Mesendoderm (in vitro differentiated cells): ENCODE data around the gene SCN4A.
A peak's percentile ranks its signal among the peaks of the same experiment; 100 is the strongest.

Experiments
- DNase-seq: peaks from one replicate; pipeline ENCODE4 v3.0.0; 2013
- H2AK5ac ChIP-seq: 2 replicates; pipeline ENCODE4 v1.6.1; 2013; ENCODE audit warnings: low read length, inconsistent platforms
- H2BK120ac ChIP-seq: 2 replicates; pipeline ENCODE4 v1.6.1; 2013; ENCODE audit warnings: low read depth, mild to moderate bottlenecking, low read length, moderate library complexity, mixed read lengths
- H2BK15ac ChIP-seq: replicated peaks from 2 replicates; pipeline ENCODE4 v1.6.1; 2013; ENCODE audit warnings: low read depth, mild to moderate bottlenecking, moderate library complexity
- H2BK5ac ChIP-seq: 2 replicates; pipeline ENCODE4 v1.6.1; 2013; ENCODE audit warnings: low read length, inconsistent platforms
- H3K18ac ChIP-seq: 2 replicates; pipeline ENCODE4 v1.6.1; 2013; ENCODE audit warnings: mild to moderate bottlenecking, low read length, mixed read lengths
- H3K23ac ChIP-seq: one replicate; pipeline ENCODE4 v1.6.1; 2013; ENCODE audit warnings: low read length
- H3K27ac ChIP-seq: 2 replicates; pipeline ENCODE4 v1.5.1; 2013; ENCODE audit warnings: low read depth, mild to moderate bottlenecking, inconsistent platforms, low read length, moderate library complexity
- H3K27me3 ChIP-seq: 2 replicates; pipeline ENCODE4 v1.6.1; 2013; ENCODE audit warnings: low read length, control low read depth, mild to moderate bottlenecking, inconsistent platforms; ENCODE audit not compliant: insufficient read depth, poor library complexity
- H3K36me3 ChIP-seq: 2 replicates; pipeline ENCODE4 v1.6.1; 2013; ENCODE audit warnings: low read length, inconsistent platforms; ENCODE audit not compliant: control insufficient read depth, insufficient read depth
- H3K4ac ChIP-seq: one replicate; pipeline ENCODE4 v1.6.1; 2013; ENCODE audit warnings: low read depth, mild to moderate bottlenecking, low read length, moderate library complexity
- H3K4me1 ChIP-seq: 2 replicates; pipeline ENCODE4 v1.6.1; 2013; ENCODE audit warnings: low read depth, low read length, inconsistent platforms; ENCODE audit not compliant: control insufficient read depth
- H3K4me2 ChIP-seq: 2 replicates; pipeline ENCODE4 v1.6.1; 2013; ENCODE audit warnings: low read length
- H3K4me3 ChIP-seq: 2 replicates; pipeline ENCODE4 v1.5.1; 2013; ENCODE audit warnings: mild to moderate bottlenecking, low read length
- H3K56ac ChIP-seq: one replicate; pipeline ENCODE4 v1.6.1; 2013; ENCODE audit warnings: low read length
- H3K79me1 ChIP-seq: 2 replicates; pipeline ENCODE4 v1.6.1; 2013; ENCODE audit warnings: low read length, inconsistent platforms
- H3K79me2 ChIP-seq: 2 replicates; pipeline ENCODE4 v1.6.1; 2013; ENCODE audit warnings: mild to moderate bottlenecking, low read length; ENCODE audit not compliant: control insufficient read depth, insufficient read depth
- H3K9ac ChIP-seq: 2 replicates; pipeline ENCODE4 v1.6.1; 2013; ENCODE audit warnings: low read length, inconsistent platforms
- H4K5ac ChIP-seq: one replicate; pipeline ENCODE4 v1.6.1; 2013; ENCODE audit warnings: low read length
- H4K8ac ChIP-seq: one replicate; pipeline ENCODE4 v1.6.1; 2013; ENCODE audit warnings: low read depth, mild to moderate bottlenecking, control low read depth, low read length, moderate library complexity
- WGBS: extraction: QIAGEN DNeasy Blood & Tissue Kit; methylation state at CpG from one replicate; pipeline ENCODE4 v1.1.7; 2013; ENCODE audit warnings: low lambda C conversion rate, missing lambda C conversion rate; ENCODE audit not compliant: insufficient coverage; ENCODE audit errors: extremely low coverage; 5-methylcytosine and 5-hydroxymethylcytosine counted together

SCN4A gene

GRCh38 chr17:63947711-63948330, 24.9 kb downstream of the SCN4A start:
- no peak overlapping the region for H2AK5ac ChIP-seq
- H4K8ac ChIP-seq, result no peak overlapping the region
- H4K5ac ChIP-seq, result no peak overlapping the region
- no peaks in the 10 kb centered on the region for H3K4me1 ChIP-seq
- no peaks in the 10 kb centered on the region for H3K27me3 ChIP-seq
- no peak overlapping the region for H2BK120ac ChIP-seq
- WGBS, result no CpG with 5 or more reads among the region's 18 CpGs
- no peaks in the 10 kb centered on the region for H3K79me2 ChIP-seq
- no peak overlapping the region for H3K27ac ChIP-seq
- H3K36me3 ChIP-seq, result no peaks in the 10 kb centered on the region
- no peak overlapping the region for H3K9ac ChIP-seq
- H3K56ac ChIP-seq, result no peak overlapping the region
- DNase-seq, result no peak
- no peak overlapping the region for H3K4ac ChIP-seq
- no peak overlapping the region for H2BK5ac ChIP-seq
- no peak overlapping the region for H2BK15ac ChIP-seq
- no peak overlapping the region for H3K18ac ChIP-seq
- H3K4me3 ChIP-seq, result no peak overlapping the region
- H3K4me2 ChIP-seq, result no peak overlapping the region
- no peak overlapping the region for H3K23ac ChIP-seq
- no peaks in the 10 kb centered on the region for H3K79me1 ChIP-seq

- H2BK15ac ChIP-seq, result no peak overlapping the region
- H3K27me3 ChIP-seq, result no peaks in the 10 kb centered on the region
- no peak overlapping the region for H3K4me3 ChIP-seq
- no peak overlapping the region for H2AK5ac ChIP-seq
- H3K18ac ChIP-seq, result no peak overlapping the region
- no peaks in the 10 kb centered on the region for H3K36me3 ChIP-seq
- no peak overlapping the region for H3K4me2 ChIP-seq
- DNase-seq, result peak; percentile 47
- H2BK5ac ChIP-seq, result no peak overlapping the region
- H3K56ac ChIP-seq, result no peak overlapping the region
- H3K79me1 ChIP-seq, result no peaks in the 10 kb centered on the region
- no peak overlapping the region for H4K5ac ChIP-seq
- no peaks in the 10 kb centered on the region for H3K4me1 ChIP-seq
- no peak overlapping the region for H3K27ac ChIP-seq
- no peak overlapping the region for H4K8ac ChIP-seq
- H3K79me2 ChIP-seq, result no peaks in the 10 kb centered on the region
- no CpG with 5 or more reads among the region's 20 CpGs for WGBS
- H3K23ac ChIP-seq, result no peak overlapping the region
- H3K9ac ChIP-seq, result no peak overlapping the region
- H2BK120ac ChIP-seq, result no peak overlapping the region
- no peak overlapping the region for H3K4ac ChIP-seq
Measured at GRCh38 chr17:63946440-63947363, 26.0 kb downstream of the SCN4A start.

- Histone ChIP-seq H2AK5ac (no peak overlapping the region), H2BK5ac (no peak overlapping the region), H4K5ac (no peak overlapping the region), H3K4me1 (no peaks in the 10 kb centered on the region), H3K4me2 (no peak overlapping the region), H3K79me1 (no peaks in the 10 kb centered on the region), H3K56ac (no peak overlapping the region), H3K4ac (no peak overlapping the region), H3K18ac (no peak overlapping the region), H3K27ac (no peak overlapping the region), H3K27me3 (no peaks in the 10 kb centered on the region), H3K36me3 (no peaks in the 10 kb centered on the region), H3K79me2 (no peaks in the 10 kb centered on the region), H4K8ac (no peak overlapping the region), H3K4me3 (no peak overlapping the region), H3K23ac (no peak overlapping the region), H2BK15ac (no peak overlapping the region), H2BK120ac (no peak overlapping the region), H3K9ac (no peak overlapping the region)
- no CpG with 5 or more reads among the region's 6 CpGs for WGBS
- DNase-seq, result no peak
Measured at GRCh38 chr17:63945784-63946439, 26.8 kb downstream of the SCN4A start.

GRCh38 chr17:63944736-63945499, 27.8 kb downstream of the SCN4A start:
- H3K56ac ChIP-seq, result no peak overlapping the region
- H2BK15ac ChIP-seq, result no peak overlapping the region
- no peak overlapping the region for H4K5ac ChIP-seq
- H3K23ac ChIP-seq, result no peak overlapping the region
- no peaks in the 10 kb centered on the region for H3K36me3 ChIP-seq
- H2AK5ac ChIP-seq, result no peak overlapping the region
- H3K27me3 ChIP-seq, result no peaks in the 10 kb centered on the region
- no peak for DNase-seq
- no peaks in the 10 kb centered on the region for H3K79me1 ChIP-seq
- no peak overlapping the region for H3K9ac ChIP-seq
- no peaks in the 10 kb centered on the region for H3K4me1 ChIP-seq
- no peaks in the 10 kb centered on the region for H3K79me2 ChIP-seq
- no peak overlapping the region for H4K8ac ChIP-seq
- H3K4ac ChIP-seq, result no peak overlapping the region
- H2BK5ac ChIP-seq, result no peak overlapping the region
- no peak overlapping the region for H3K4me2 ChIP-seq
- no peak overlapping the region for H3K4me3 ChIP-seq
- no peak overlapping the region for H3K18ac ChIP-seq
- H2BK120ac ChIP-seq, result no peak overlapping the region
- no CpG with 5 or more reads among the region's 24 CpGs for WGBS
- H3K27ac ChIP-seq, result no peak overlapping the region

GRCh38 chr17:63943745-63944144, 29.0 kb downstream of the SCN4A start:
- Histone ChIP-seq H4K8ac (no peak overlapping the region), H3K4ac (no peak overlapping the region), H3K4me1 (no peaks in the 10 kb centered on the region), H3K9ac (no peak overlapping the region), H3K23ac (no peak overlapping the region), H3K36me3 (no peaks in the 10 kb centered on the region), H3K4me2 (no peak overlapping the region), H2AK5ac (no peak overlapping the region), H3K56ac (no peak overlapping the region), H4K5ac (no peak overlapping the region), H3K4me3 (no peak overlapping the region), H3K27ac (no peak overlapping the region), H3K27me3 (no peaks in the 10 kb centered on the region), H2BK15ac (no peak overlapping the region), H3K79me1 (no peaks in the 10 kb centered on the region), H3K79me2 (no peaks in the 10 kb centered on the region), H3K18ac (no peak overlapping the region), H2BK120ac (no peak overlapping the region), H2BK5ac (no peak overlapping the region)
- WGBS, result no CpG with 5 or more reads among the region's 9 CpGs
- no peak for DNase-seq
